H9 (cell line): Measurements from ENCODE around the gene UNC5B. TPM values are rescaled to one million over a fixed set of nuclear protein-coding genes. Genes with fewer than 3 reads are reported as not detected.

ENCODE experiments used
- DNase-seq: peaks from one replicate; pipeline ENCODE4 v3.0.0-alpha.2; 2017
- H2AFZ ChIP-seq: one replicate; pipeline ENCODE4 v1.6.1; 2013; ENCODE audit warnings: mild to moderate bottlenecking, low read length, control low read depth, moderate library complexity
- H2AK5ac ChIP-seq: 2 replicates; pipeline ENCODE4 v1.6.1; 2013; ENCODE audit warnings: low read length, control low read depth, mixed read lengths; ENCODE audit not compliant: insufficient read length
- H2BK120ac ChIP-seq: one replicate; pipeline ENCODE4 v1.6.1; 2013; ENCODE audit warnings: low read depth, mild to moderate bottlenecking, low read length, control low read depth, inconsistent platforms; ENCODE audit not compliant: poor library complexity, severe bottlenecking
- H2BK12ac ChIP-seq: 2 replicates; pipeline ENCODE4 v1.6.1; 2013; ENCODE audit warnings: low read length, control low read depth, mixed read lengths, low read depth; ENCODE audit not compliant: insufficient read length
- H2BK15ac ChIP-seq: 2 replicates; pipeline ENCODE4 v1.6.1; 2013; ENCODE audit warnings: low read depth, low read length, control low read depth
- H2BK20ac ChIP-seq: one replicate; pipeline ENCODE4 v1.6.1; 2013; ENCODE audit warnings: low read depth, mild to moderate bottlenecking, low read length, control low read depth, inconsistent platforms; ENCODE audit not compliant: poor library complexity, severe bottlenecking
- H2BK5ac ChIP-seq: 2 replicates; pipeline ENCODE4 v1.6.1; 2013; ENCODE audit warnings: low read length, control low read depth, mixed read lengths; ENCODE audit not compliant: insufficient read length
- H3K14ac ChIP-seq: 2 replicates; pipeline ENCODE4 v1.6.1; 2013; ENCODE audit warnings: low read length, control low read depth; ENCODE audit not compliant: insufficient read depth
- H3K18ac ChIP-seq: 2 replicates; pipeline ENCODE4 v1.6.1; 2013; ENCODE audit warnings: low read depth, mild to moderate bottlenecking, mixed read lengths, low read length, control low read depth; ENCODE audit not compliant: insufficient read length
- H3K23ac ChIP-seq: 2 replicates; pipeline ENCODE4 v1.6.1; 2013; ENCODE audit warnings: low read length, control low read depth, mixed read lengths, low read depth; ENCODE audit not compliant: insufficient read length
- H3K23me2 ChIP-seq: 2 replicates; pipeline ENCODE4 v1.6.1; 2013; ENCODE audit warnings: low read depth, mild to moderate bottlenecking, mixed read lengths, low read length, control low read depth; ENCODE audit not compliant: insufficient read length, poor library complexity, severe bottlenecking
- H3K27ac ChIP-seq: 2 replicates; pipeline ENCODE4 v1.5.1; 2013; ENCODE audit warnings: low read length, control low read depth, mixed read lengths, low read depth; ENCODE audit not compliant: insufficient read length
- H3K27me3 ChIP-seq: 2 replicates; pipeline ENCODE4 v1.6.1; 2013; ENCODE audit warnings: low read length, control low read depth, inconsistent platforms; ENCODE audit not compliant: insufficient read depth
- H3K4ac ChIP-seq: 2 replicates; pipeline ENCODE4 v1.6.1; 2013; ENCODE audit warnings: low read depth, mild to moderate bottlenecking, control low read depth, inconsistent platforms, low read length, moderate library complexity
- H3K4me1 ChIP-seq: 2 replicates; pipeline ENCODE4 v1.6.1; 2013; ENCODE audit warnings: low read length, control low read depth, inconsistent platforms; ENCODE audit not compliant: insufficient read depth
- H3K4me2 ChIP-seq: 2 replicates; pipeline ENCODE4 v1.6.1; 2013; ENCODE audit warnings: low read length, control low read depth, mixed read lengths; ENCODE audit not compliant: insufficient read length, insufficient read depth
- H3K56ac ChIP-seq: 2 replicates; pipeline ENCODE4 v1.6.1; 2013; ENCODE audit warnings: low read depth, mild to moderate bottlenecking, mixed read lengths, low read length, control low read depth; ENCODE audit not compliant: insufficient read length
- H3K79me1 ChIP-seq: 2 replicates; pipeline ENCODE4 v1.6.1; 2013; ENCODE audit warnings: low read depth, mild to moderate bottlenecking, moderate library complexity, low read length, control low read depth, inconsistent platforms; ENCODE audit not compliant: insufficient read depth, poor library complexity, severe bottlenecking
- H3K79me2 ChIP-seq: 2 replicates; pipeline ENCODE4 v1.6.1; 2013; ENCODE audit warnings: low read length, control low read depth, inconsistent platforms; ENCODE audit not compliant: insufficient read depth
- H3K9ac ChIP-seq: 2 replicates; pipeline ENCODE4 v1.6.1; 2013; ENCODE audit warnings: low read length, control low read depth, mixed read lengths; ENCODE audit not compliant: insufficient read length; ENCODE audit errors: extremely low read depth
- H3K9me3 ChIP-seq: one replicate; pipeline ENCODE4 v1.6.1; 2013; ENCODE audit warnings: low read depth, low read length, inconsistent platforms; ENCODE audit not compliant: control insufficient read depth
- H3T11ph ChIP-seq: one replicate; pipeline ENCODE4 v1.6.1; 2013; ENCODE audit warnings: mild to moderate bottlenecking, low read length, control low read depth, inconsistent platforms
- H4K20me1 ChIP-seq: one replicate; pipeline ENCODE4 v1.6.1; 2013; ENCODE audit not compliant: control insufficient read depth, insufficient read length, insufficient read depth
- H4K5ac ChIP-seq: 2 replicates; pipeline ENCODE4 v1.6.1; 2013; ENCODE audit warnings: low read depth, mild to moderate bottlenecking, mixed read lengths, low read length, control low read depth; ENCODE audit not compliant: insufficient read length
- H4K8ac ChIP-seq: replicated peaks from 2 replicates; pipeline ENCODE4 v1.6.1; 2013; ENCODE audit warnings: low read length, control low read depth, mixed read lengths, low read depth; ENCODE audit not compliant: insufficient read length
- H4K91ac ChIP-seq: 2 replicates; pipeline ENCODE4 v1.6.1; 2013; ENCODE audit warnings: low read depth, mild to moderate bottlenecking, moderate library complexity, mixed read lengths, low read length, control low read depth; ENCODE audit not compliant: insufficient read length
- H3K27ac Mint-ChIP-seq, 3 experiments: 2 replicates in 2 of 3; 3 replicates in 1 of 3; pipeline ENCODE4 v1.8.0; 2020 to 2021; ENCODE audit warnings: mixed read lengths in 3 of 3, mild to moderate bottlenecking in 1 of 3, moderate library complexity in 1 of 3
- H3K27me3 Mint-ChIP-seq: 2 replicates; pipeline ENCODE4 v1.8.0; 2021; ENCODE audit warnings: low read depth, mild to moderate bottlenecking, moderate library complexity, mixed read lengths
- H3K36me3 Mint-ChIP-seq, 3 experiments: 2 replicates in 2 of 3; 3 replicates in 1 of 3; pipeline ENCODE4 v1.8.0; 2020 to 2021; ENCODE audit warnings: low read depth in 3 of 3, mixed read lengths in 3 of 3; ENCODE audit not compliant: insufficient read depth in 1 of 3
- H3K4me1 Mint-ChIP-seq, 2 experiments: 2 replicates each; pipeline ENCODE4 v1.8.0; 2020; ENCODE audit warnings: mixed read lengths in 2 of 2
- H3K4me3 Mint-ChIP-seq, 2 experiments: 2 replicates in 1 of 2; 3 replicates in 1 of 2; pipeline ENCODE4 v1.8.0; 2020 to 2021; ENCODE audit warnings: mild to moderate bottlenecking in 2 of 2, mixed read lengths in 2 of 2, moderate library complexity in 1 of 2
- H3K9me3 Mint-ChIP-seq, 2 experiments: 2 replicates in 1 of 2; 3 replicates in 1 of 2; pipeline ENCODE4 v1.8.0; 2020; ENCODE audit warnings: mild to moderate bottlenecking in 2 of 2, mixed read lengths in 2 of 2, moderate library complexity in 1 of 2
- CTCF ChIP-seq: fragments of 200-600 bp; sonication (generic); conservative IDR thresholded peaks from 3 replicates; pipeline ENCODE4 v1.8.0; 2021; ENCODE audit warnings: antibody characterized with exemption, mild to moderate bottlenecking
- WGBS: extraction: QIAGEN DNeasy Blood & Tissue Kit; methylation state at CpG from one replicate; pipeline ENCODE4 v1.1.7; 2013; ENCODE audit warnings: missing lambda C conversion rate, low lambda C conversion rate, mixed read lengths; ENCODE audit not compliant: insufficient read length; ENCODE audit errors: extremely low coverage; 5-methylcytosine and 5-hydroxymethylcytosine counted together
- total RNA-seq: library from RNA; stranded (reverse); gene quantifications from 2 replicates; pipeline ENCODE4 v1.2.1, GENCODE V29; 2021

The UNC5B gene
- total RNA-seq, 1 experiment from 2014 or later: 28.4 TPM

GRCh38 chr10:71187197-71187596 lies 25.2 kb upstream of the UNC5B start:
- Histone ChIP-seq H2BK15ac (no peak overlapping the region), H3K18ac (no peak overlapping the region), H3T11ph (no peak overlapping the region), H3K14ac (no peak overlapping the region), H3K79me2 (no peaks in the 10 kb centered on the region), H3K56ac (no peak overlapping the region), H2BK5ac (no peak overlapping the region), H2AK5ac (no peak overlapping the region), H4K20me1 (no peaks in the 10 kb centered on the region), H3K9me3 (no peaks in the 10 kb centered on the region), H3K27me3 (no peaks in the 10 kb centered on the region), H3K4me2 (no peak overlapping the region), H4K91ac (no peak overlapping the region), H3K79me1 (no peaks in the 10 kb centered on the region), H3K9ac (no peak overlapping the region), H2BK120ac (no peak overlapping the region), H3K4ac (no peak overlapping the region), H3K23ac (no peak overlapping the region), H2BK20ac (no peak overlapping the region), H2BK12ac (no peak overlapping the region), H4K5ac (no peak overlapping the region), H3K27ac (no peak overlapping the region), H3K23me2 (no peaks in the 10 kb centered on the region), H2AFZ (no peak overlapping the region), H3K4me1 (no peaks in the 10 kb centered on the region), H4K8ac (no peak overlapping the region)
- WGBS: no CpG with 5 or more reads among the region's 11 CpGs
- Mint-ChIP-seq H3K36me3 (no peaks in the 10 kb centered on the region), H3K27me3 (peaks cover 6% of the 10 kb centered on the region), H3K4me1 (peaks cover 4 to 7% of the 10 kb centered on the region in 2 experiments; a peak in 3 of 4 replicates), H3K9me3 (no peaks in the 10 kb centered on the region), H3K27ac (no peak overlapping the region; a peak in 2 of 7 replicates), H3K4me3 (no peak overlapping the region)
- no peak for TF ChIP-seq CTCF
- no peak for DNase-seq
